GM18499 (cell line): Measurements from ENCODE around the gene FAM118A.

Experiments used
- ATAC-seq: cut with Tn5 transposase; IDR thresholded peaks from one replicate; pipeline ENCODE4 v1.9.1; 2021; ENCODE audit warnings: moderate number of reproducible peaks; ENCODE audit not compliant: insufficient read depth, unreplicated experiment

The FAM118A gene

DNA sequence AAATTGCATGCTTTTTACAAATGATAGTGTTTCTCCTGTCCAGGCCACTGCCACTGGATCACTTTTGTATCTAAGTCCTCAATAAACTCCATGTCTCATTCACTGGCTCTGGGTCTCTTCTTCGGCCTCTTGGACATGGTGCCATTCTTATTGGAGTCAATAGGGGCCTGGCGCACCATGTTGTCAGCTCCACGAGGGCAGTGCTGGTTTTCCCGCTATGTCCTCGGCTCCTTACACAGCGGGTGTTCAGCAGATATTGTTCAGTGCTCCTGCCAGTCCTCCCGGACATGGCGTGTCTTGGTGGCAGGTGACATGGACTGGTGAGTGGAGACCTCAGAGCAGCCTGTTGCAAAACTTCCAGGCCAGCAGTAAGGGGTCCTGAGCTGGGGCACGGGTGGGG is 3.6 kb upstream of the FAM118A start:
- no peak for ATAC-seq

DNA sequence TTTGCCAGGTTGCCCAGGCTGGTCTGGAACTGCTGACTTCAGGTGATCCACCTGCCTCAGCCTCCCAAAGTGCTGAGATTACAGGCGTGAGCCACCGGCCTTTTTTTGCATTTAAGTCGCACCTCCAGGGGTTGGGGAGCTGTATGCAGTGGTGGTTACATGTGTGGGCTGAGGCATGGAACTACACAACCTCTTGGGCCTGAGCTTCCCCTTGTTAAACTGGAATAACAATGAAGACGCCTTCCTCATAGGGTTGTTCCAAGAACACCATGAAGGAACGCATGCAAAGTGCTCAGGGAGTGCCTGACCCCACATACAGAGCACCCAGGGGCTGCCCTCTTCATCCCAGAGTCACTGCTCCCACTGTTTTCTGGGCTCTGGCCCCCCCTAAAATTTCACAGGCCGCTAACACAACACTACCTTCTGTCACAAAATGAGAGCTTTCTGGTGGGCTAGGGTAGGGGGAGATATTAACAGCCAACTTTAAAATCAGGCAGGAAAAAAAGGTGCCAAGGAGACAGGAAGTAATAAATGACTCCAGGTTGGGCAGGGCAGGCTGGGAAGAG is 1.3 kb upstream of the FAM118A start:
- no peak for ATAC-seq

DNA sequence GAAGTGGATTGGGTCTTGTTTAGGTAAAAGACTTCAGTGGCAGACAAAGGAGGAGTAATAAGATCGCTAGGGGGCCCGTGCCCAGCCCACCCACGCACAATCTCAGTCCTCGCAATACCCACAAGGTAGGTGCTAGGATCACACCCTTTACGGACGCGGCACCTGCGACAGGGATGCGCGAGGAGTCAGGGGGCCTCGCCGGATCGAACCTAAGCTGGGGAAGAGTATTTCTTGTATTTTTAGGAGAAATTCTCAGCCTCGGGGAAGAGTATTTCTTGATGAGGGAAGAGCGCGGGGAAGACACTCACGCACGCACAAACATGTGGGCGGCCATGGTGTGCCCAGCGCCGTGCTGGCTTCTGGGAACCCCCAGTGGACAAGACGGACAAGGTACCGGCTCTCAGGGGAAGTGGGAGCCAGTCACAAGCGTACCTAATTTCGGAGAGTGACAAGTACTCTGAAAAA is 745 bp upstream of the FAM118A start:
- ATAC-seq, result no peak

GRCh38 chr22:45310331-45310976 is 720 bp downstream of the FAM118A start:
- ATAC-seq, result no peak

DNA sequence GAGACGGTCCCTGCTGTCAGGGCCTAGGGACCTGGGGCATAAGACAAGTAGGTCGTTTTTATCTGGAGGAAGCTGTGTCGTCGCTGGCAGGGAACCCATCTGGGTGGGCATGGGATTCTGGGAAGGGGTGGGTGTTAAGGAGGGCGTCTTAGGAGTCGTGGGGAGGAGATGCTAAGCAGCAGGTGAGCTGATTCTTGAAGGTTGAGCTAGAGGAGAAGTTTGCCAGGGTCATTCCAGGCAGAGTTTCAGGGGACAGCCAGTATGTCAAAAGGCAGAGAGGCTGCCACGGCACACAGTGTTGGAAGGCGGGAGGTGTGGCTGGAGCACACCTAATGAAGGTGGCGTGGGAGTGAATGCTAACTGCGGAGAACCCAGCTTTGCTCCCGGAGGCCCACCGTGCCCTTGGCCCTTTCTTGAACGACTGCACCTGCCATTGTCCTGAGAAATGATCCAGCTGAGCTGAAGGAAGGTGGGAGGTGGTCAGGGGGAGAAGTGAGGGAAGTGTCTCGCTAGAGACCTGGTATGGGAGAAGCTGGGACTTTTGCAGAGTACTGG is 1.3 kb downstream of the FAM118A start:
- no peak for ATAC-seq

GRCh38 chr22:45312415-45312814 is 2.7 kb downstream of the FAM118A start:
- ATAC-seq, result no peak

- ATAC-seq, result no peak
These were observed 3.1 kb downstream of the FAM118A start for GRCh38 chr22:45312856-45313255.

DNA sequence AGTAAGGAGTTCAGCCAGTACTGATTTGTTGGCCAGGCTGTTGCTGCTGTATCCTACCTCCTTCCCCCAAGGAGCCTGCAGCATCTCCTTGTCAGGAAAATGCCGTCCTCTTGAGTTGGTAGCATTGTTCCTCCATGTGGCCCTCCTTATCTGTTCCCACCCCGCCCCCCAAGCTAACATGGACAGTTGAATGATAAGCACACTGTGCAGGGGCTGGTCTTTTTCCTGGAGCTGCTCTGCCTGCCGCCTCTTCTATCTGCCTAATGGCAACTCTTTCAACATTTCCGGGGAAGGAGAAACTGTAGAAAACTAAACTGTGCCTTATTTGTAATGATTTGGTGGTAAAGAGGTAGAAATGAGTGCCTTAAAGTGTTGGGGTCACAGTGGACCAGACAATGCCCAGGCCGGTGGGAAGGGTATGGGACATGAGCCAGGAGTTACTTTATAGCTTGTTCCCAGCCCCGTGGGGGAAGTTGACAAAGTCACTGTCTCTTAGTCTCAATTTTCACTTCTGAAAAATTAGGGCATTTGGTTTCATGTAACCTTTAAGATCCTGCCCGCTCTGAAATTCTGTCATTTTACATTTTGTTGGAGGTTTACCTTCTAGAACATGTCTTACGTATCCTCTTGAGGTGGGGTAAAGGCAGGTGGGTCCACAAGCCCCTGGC is 4.5 kb downstream of the FAM118A start:
- ATAC-seq, result no peak

DNA sequence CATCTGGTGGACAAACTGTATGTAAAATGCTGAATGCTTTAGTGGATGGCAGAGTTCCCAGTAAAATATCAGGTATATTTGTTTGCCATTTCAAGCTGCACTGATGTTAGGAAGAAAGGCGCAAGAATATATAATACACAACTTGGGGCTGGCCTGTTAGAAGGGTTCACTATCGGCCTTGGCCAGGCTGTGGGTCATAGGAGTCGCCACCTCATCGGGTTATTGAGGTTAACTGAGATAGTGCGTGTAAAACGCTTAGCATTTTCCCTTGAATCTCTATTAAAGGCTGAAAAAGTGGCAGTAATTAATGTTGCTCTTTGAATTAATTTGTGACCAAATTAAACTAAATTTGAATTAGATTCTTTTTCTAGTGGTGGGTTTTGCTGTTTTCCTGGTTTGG is 5.1 kb downstream of the FAM118A start:
- ATAC-seq, result no peak

GRCh38 chr22:45316796-45317526 is 7.2 kb downstream of the FAM118A start:
- no peak for ATAC-seq

GRCh38 chr22:45317551-45318167 is 7.9 kb downstream of the FAM118A start:
- no peak for ATAC-seq

DNA sequence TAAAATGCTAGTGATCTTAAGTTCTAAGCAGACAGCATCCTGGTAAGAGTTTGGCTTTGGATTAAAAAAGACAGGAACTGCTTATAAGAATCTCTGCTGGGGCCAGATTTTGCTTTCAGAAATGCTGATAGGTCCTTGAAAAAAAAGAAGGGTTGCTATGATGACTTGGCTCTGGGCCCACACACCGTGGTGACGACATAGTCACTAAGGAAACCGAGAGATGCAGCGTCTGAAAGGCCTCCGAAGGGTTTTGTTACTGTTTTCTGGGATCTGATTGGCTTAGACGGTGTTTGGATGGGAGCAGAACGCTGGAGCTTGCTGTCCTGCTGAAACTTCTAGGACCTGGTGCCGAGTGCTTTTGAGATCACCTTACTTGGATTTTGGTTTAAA is 8.4 kb downstream of the FAM118A start:
- ATAC-seq, result no peak

DNA sequence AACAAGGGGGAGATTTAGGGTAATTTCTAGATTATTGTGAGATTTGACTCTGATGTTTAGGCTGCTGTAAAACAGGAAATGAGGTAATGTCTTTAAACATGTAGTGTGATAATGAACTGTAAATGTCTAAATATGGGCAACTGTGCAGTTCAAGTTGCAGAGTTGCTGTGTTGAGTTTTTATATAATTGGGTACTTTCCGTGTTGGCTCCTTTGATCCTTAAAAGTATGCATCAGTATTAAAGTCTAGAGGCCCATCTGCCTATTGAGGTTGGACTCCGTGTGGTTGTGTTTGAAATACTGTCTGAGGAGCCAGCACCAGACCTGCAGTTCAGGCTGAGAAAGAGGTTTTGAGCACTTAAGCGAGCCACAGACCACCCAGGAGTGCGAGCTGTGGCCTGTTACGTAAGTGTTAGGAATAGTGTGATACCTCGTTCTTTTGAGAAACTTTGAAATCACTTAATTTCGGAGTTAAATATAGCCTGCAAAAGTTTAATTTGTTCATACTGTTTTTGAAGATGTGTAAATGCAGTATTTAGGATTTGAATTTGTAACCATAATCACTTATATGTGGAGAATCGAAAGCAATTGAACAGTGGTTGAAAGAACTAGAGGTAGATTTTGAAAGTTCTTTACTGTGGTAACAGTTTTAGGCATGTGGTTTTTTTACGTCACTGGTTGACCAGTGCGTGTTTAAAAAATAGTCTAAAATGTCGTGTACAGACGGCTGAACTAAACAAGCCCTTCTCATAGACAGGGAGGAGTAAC is 9.0 kb downstream of the FAM118A start:
- ATAC-seq, result no peak

GRCh38 chr22:45319324-45319685 is 9.6 kb downstream of the FAM118A start:
- ATAC-seq, result no peak

DNA sequence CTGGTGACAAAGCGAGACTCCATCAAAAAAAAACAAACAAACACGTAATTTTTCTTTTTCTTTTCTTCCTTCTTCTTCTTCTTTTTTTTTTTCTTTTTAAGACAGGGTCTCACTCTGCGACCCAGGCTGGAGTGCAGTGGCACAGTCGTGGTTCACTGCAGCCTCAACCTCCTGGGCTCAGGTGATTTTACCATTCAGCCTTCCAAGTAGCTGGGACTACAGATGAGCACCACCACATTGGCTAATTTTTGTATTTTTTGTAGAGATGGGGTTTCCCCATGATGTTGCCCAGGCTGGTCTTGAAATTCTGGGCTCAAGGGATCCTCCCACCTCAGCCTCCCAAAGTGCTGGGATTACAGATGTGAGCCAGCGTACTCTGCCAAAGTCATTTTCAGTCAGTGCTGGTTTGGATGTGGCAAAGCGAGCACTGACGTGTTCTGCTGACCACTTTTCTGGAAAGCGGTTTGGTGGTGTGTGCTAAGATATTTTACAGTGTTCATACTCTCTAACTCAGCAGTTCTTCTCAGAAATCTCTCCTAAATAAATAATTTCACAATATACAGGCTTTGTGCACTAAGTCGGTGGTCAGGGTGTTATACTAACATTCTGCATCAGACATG is 10.7 kb downstream of the FAM118A start:
- ATAC-seq, result no peak

- no peak for ATAC-seq
These were observed 12.1 kb downstream of the FAM118A start for GRCh38 chr22:45321827-45322226.

DNA sequence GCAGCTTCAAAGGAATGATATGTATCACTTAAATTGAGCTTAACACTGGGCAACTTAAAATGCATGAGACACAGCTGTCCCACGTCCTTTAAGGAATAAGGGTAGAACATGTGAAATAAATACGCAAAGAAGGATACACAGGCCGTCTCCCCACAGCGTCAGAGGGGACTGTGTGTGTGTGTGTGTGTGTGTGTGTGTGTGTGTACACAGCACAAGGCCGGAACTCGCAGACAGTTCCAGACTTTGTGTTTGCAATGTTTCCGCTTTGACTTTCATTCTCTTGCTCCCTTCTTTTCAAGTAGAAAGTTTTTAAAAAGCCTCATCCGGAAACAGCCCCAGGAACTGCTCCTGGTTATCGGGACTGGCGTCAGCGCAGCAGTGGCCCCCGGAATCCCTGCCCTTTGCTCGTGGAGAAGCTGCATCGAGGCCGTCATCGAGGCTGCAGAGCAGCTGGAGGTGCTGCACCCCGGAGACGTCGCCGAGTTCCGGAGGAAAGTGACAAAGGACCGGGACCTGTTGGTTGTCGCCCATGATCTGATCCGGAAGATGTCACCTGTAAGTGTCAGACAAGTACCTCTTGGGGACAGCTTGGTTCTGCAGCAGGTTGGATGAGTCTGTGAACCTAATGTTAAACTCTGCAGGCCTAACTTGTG is 13.3 kb downstream of the FAM118A start:
- no peak for ATAC-seq

GRCh38 chr22:45323695-45324094 is 14.0 kb downstream of the FAM118A start:
- ATAC-seq, result no peak

- ATAC-seq, result no peak
These were observed 14.6 kb downstream of the FAM118A start for GRCh38 chr22:45324311-45324711.
